Fibroblast of pulmonary artery (primary cell): Measurements from ENCODE around the gene CPAMD8.

Source experiments
- DNase-seq: peaks from one replicate; pipeline ENCODE4 v3.0.0-alpha.2; 2010; ENCODE audit warnings: low read depth
- H3K4me3 ChIP-seq: replicated peaks from 2 replicates; pipeline ENCODE4 v1.5.1; 2011; ENCODE audit warnings: low read depth, mild to moderate bottlenecking, control low read depth, low read length, moderate library complexity
- CTCF ChIP-seq: IDR thresholded peaks from 2 replicates; pipeline ENCODE4 v1.5.1; 2011; ENCODE audit warnings: mild to moderate bottlenecking, control low read depth, low read length, inconsistent platforms; ENCODE audit errors: missing control alignments

Gene CPAMD8

GRCh38 chr19:16921766-16922591, 104.6 kb downstream of the CPAMD8 start:
- no peak for TF ChIP-seq CTCF

GRCh38 chr19:16920816-16921529, 105.6 kb downstream of the CPAMD8 start:
- no peak for TF ChIP-seq CTCF
- DNase-seq: peak; percentile 81
- no peak overlapping the region for H3K4me3 ChIP-seq

More at GRCh38 chr19:16921766-16922591, 104.6 kb downstream of the CPAMD8 start:
- no peak for DNase-seq
- H3K4me3 ChIP-seq: no peak overlapping the region

- no peak for TF ChIP-seq CTCF
- no peak overlapping the region for H3K4me3 ChIP-seq
- no peak for DNase-seq
Observed at GRCh38 chr19:16919496-16919895, 107.1 kb downstream of the CPAMD8 start.

GRCh38 chr19:16917401-16917800, 109.2 kb downstream of the CPAMD8 start:
- no peak for TF ChIP-seq CTCF
- no peak for DNase-seq

GRCh38 chr19:16915734-16916133, 110.9 kb downstream of the CPAMD8 start:
- DNase-seq: no peak
- TF ChIP-seq CTCF: no peak
- H3K4me3 ChIP-seq: no peak overlapping the region

More at GRCh38 chr19:16917401-16917800, 109.2 kb downstream of the CPAMD8 start:
- no peak overlapping the region for H3K4me3 ChIP-seq

GRCh38 chr19:16915135-16915534, 111.5 kb downstream of the CPAMD8 start:
- no peak for DNase-seq
- no peak for TF ChIP-seq CTCF
- no peak overlapping the region for H3K4me3 ChIP-seq
